Hindlimb muscle (tissue), 1 donor: Measurements from ENCODE around the gene MC1R. TPM values are rescaled to one million over a fixed set of nuclear protein-coding genes. Genes with fewer than 3 reads are reported as not detected.
A peak's percentile ranks its signal among the peaks of the same experiment; 100 is the strongest.

Experiments used
- DNase-seq: peaks from one replicate; pipeline ENCODE4 v3.0.0-alpha.2; 2013
- polyA plus RNA-seq: library from polyadenylated mRNA; unstranded; fragments of 120-200 nt; gene quantifications from one replicate; pipeline ENCODE4 v1.2.1, GENCODE V29; 2013; ENCODE audit not compliant: insufficient read length

MC1R gene
- polyA plus RNA-seq, 1 donor: 2.6 TPM

- DNase-seq: no peak
These were observed 21.5 kb upstream of the MC1R start for GRCh38 chr16:89897204-89897603.

- DNase-seq: no peak
These were observed 20.3 kb upstream of the MC1R start for GRCh38 chr16:89898201-89898967.

- no peak for DNase-seq
These were observed 18.7 kb upstream of the MC1R start for GRCh38 chr16:89899879-89900481.

DNA sequence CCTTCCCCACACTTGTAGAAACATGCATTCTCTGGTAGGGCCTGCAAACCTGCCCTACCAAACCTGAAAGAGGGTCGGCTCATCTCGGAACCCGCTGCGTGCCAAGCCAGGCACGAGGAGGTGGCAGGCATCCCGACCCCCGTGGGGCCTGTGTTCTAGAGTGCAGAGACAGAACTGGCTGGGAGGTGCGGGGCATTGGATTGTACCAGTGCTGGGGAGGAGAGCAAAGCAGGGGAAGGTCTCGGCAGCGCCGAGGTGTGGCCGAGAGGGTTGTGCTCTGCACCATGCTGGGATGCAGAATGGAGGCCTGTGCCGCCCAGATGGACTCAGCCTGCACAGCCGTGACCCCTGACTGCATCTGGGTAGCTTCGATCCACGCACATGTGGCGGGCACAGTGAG, 17.8 kb upstream of the MC1R start:
- DNase-seq: no peak

DNA sequence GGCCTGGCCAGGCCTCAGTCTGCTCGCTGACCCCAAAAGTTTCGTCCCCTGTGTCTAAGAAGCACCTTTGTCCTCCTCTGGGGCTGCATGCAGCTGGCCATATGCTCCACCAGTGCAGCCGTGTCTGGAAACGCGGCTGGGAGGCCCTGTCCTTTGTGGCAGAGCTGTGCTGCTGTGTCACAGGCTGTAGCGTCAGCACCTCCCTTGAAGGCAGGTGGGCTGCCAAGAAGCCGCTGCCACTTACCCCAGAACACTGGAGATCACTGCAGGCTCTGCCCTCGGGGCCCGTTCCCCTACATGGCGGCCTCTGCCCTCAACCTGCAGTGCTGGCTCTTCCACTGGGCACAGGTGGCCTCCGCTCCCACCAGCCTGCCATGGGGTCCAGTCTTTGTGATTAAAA, 15.7 kb upstream of the MC1R start:
- DNase-seq: no peak

GRCh38 chr16:89903908-89904515, 14.7 kb upstream of the MC1R start:
- no peak for DNase-seq

GRCh38 chr16:89904606-89905510, 13.8 kb upstream of the MC1R start:
- DNase-seq: no peak

DNA sequence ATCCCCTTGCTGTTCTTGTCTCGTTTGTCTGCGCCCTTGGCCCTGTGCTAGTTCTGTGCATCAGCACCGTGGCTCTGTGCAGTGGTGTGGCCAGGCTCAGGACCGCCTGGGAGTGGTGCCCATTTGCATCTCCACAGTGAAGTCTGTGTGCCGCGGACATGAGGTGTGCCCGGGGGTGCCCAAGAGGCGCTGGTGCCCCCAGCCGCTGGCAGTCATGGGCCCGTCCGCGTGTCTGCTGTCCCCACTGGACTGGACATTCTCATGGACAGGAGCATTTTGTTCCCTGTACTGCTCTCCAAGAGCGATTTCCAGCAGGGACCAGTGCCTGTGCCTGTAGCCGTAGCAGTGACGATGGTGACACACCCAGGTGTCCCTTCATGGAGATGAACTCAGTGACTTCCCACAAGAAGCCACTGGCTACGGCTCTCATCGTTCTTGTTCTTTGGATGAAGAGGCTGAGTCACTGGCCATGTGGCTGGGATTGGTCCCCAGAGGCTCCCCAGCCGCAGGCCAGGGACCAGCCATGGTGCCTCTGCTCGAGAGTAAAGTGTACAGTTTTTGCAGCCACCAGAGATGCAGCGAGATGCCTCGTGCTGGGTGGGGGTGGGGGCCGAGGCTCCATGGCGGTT, 13.0 kb upstream of the MC1R start:
- no peak for DNase-seq

- no peak for DNase-seq
These were observed 12.3 kb upstream of the MC1R start for GRCh38 chr16:89906140-89907025.

- no peak for DNase-seq
These were observed 11.4 kb upstream of the MC1R start for GRCh38 chr16:89907055-89907814.

DNA sequence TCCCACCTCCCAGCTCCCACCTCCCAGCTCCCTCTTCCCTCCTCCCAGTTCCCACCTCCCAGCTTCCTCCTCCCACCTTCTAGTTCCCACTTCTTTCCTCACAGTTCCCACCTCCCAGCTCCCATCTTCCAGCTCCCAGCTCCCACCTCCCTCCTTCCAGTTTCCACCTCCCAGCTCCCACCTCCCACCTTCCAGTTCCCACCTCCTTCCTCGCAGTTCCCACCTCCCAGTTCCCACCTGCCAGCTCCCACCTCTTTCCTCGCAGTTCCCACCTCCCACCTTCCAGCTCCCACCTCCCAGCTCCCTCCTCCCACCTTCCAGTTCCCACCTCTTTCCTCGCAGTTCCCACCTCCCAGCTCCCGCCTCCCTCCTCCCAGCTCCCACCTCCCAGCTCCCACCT, 10.4 kb upstream of the MC1R start:
- DNase-seq: no peak

DNA sequence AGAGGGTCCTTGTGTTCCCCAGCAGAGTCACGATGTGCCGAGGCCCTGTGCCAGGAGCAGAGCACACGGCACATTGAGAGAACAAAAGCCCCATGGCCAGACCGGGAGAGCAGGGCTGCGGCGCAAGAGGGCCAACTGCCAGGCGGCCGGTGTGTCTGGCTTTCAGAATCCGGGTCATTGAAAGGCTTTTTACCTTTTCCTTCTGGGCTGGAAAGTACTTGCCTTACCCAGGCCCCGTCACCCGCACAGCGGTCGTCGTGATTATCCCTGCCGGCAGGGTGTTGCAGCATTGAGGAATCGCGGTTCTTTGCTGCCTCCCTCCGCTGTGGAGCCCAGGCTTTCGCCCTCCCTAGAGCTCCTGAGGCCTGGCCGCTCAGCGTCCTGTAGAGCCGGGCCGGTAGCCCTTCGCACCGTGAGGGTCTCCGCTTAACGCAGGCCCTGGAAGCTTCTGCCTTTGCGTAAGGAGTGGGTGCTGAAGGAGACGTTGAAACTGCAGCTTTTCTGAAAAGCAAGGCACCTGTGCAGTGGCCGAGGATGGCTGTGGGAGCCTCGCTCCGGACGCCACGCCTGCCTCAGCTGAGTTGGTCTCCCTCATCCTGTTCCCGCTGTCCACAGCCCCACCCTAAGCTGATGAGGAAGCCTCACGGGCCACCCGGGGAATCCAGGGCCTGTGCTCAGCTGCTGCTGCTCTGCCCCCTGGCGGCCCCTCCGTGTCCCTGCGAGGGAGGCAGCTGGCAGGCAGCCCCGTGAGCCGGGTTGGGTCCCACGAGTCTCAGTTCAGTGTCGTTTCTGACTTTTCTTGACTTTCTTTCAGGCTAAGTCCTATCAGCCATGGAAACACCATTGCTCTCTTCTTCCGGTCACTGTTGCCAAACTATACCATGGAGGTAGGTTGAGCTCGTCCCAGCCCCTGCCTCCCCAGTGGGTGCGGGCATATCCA, 8.6 kb upstream of the MC1R start:
- peak; percentile 48 for DNase-seq

DNA sequence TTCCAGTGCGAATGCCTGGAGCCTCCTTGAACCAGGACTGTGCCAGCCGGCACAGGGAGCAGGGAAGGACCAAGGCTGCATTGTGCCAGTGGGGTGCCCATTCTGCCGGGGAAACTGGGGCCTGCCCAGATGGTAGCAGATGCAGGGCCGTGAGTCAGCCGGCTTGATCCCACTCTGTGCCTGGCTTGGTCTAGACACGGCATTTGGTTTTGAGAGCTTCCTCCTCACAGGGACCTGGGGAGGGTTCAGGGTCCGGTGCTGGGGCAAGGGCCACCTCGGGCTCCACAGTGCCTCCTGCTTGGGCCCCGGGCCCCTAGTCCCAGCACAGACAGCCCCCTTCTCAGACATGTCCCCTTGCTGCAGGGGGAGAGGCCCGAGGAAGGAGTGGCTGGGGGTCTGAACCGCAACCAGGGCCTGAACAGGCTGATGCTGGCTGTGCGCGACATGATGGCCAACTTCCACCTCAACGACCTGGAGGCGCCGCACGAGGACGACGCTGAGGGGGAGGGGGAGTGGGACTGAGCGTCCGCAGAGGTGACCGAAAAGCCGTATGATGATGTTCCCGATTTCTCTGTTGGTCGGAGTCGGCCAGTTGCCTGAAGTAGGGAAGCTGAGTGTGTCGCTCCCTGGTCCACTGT, 7.8 kb upstream of the MC1R start:
- DNase-seq: no peak

DNA sequence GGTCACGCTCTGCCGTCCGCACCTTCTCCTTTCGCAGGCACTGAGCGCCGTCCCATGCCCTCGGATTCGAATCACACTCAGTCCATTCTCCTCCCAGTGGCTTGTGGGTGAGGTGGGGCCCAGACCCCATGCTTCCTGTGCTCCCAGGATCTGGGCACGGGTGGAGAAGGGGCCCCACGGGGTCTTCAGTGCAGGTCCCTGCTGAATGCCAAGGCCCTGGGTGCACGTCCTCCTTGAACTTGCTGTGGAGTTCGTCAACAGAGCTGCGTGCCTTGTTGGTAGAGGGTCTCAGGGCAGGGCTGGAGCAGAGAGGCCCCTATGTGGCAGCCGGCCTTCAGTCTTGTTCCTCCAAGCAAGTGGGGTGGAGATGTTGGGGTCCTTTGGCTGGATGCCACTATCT, 7.3 kb upstream of the MC1R start:
- DNase-seq: no peak

- no peak for DNase-seq
These were observed 6.5 kb upstream of the MC1R start for GRCh38 chr16:89912143-89912542.

DNA sequence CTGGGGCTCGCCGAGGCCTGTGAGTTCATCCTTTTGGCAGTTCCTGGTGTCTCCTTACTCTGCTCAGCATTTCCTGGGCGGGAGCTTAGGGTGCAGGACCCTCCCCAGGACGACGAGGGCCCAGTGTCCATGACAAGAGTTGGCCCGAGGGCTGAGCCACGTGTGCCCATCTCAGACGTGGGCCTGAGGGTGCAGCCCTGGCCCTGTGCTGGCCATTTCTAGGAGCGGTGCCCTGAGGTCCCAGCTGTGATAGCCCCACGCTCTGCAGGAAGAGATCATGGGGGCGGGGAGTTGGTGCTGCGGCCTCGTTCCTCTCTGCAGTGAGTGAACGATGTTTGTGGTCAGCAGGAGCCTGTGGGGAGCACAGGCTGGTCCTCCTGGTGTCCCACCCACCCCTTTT, 6.0 kb upstream of the MC1R start:
- DNase-seq: no peak

- no peak for DNase-seq
These were observed 5.0 kb upstream of the MC1R start for GRCh38 chr16:89913408-89914387.
